ENCODE results near the gene ING2.
A peak's percentile ranks its signal among the peaks of the same experiment; 100 is the strongest.
"Not testable (repeated sequence)": the region's sequence is repeated elsewhere in the genome, so short reads cannot be mapped to it uniquely, and the experiment has no call there.

ING2 gene

GRCh38 chr4:183550345-183551093, 45.7 kb downstream of the ING2 start:
- DNase-seq, result no peak

- DNase-seq, result no peak
These were observed 47.7 kb downstream of the ING2 start for GRCh38 chr4:183552274-183553146.

- DNase-seq, result not testable (repeated sequence)
These were observed 48.3 kb downstream of the ING2 start for GRCh38 chr4:183553147-183553478.

GRCh38 chr4:183553601-183554345, 48.9 kb downstream of the ING2 start:
- no peak for DNase-seq

GRCh38 chr4:183554346-183554686, 49.5 kb downstream of the ING2 start:
- DNase-seq, result no peak

- DNase-seq, result peak; percentile 1
These were observed 50.2 kb downstream of the ING2 start for GRCh38 chr4:183554878-183555585.

- DNase-seq, result no peak
These were observed 52.1 kb downstream of the ING2 start for GRCh38 chr4:183556947-183557346.

- DNase-seq, result no peak
These were observed 52.8 kb downstream of the ING2 start for GRCh38 chr4:183557611-183558010.

GRCh38 chr4:183558873-183559272, 54.0 kb downstream of the ING2 start:
- DNase-seq, result no peak

GRCh38 chr4:183561905-183562304, 57.0 kb downstream of the ING2 start:
- DNase-seq, result no peak
